ENCODE measurements around the gene NFIC. TPM values are rescaled to one million over a fixed set of nuclear protein-coding genes. Genes with fewer than 3 reads are reported as not detected.
"Not testable (repeated sequence)": the region's sequence is repeated elsewhere in the genome, so short reads cannot be mapped to it uniquely, and the experiment has no call there.

Gene NFIC
- total RNA-seq, 1 donor from 2014 or later, result 38.3 TPM

GRCh38 chr19:3342246-3342645 lies 24.1 kb upstream of the NFIC start:
- no peak for FAIRE-seq
- Mint-ChIP-seq H3K4me1 (ENCODE audit: low read depth, unreplicated experiment) (no peaks in the 10 kb centered on the region), H3K4me3 (ENCODE audit: unreplicated experiment) (peak overlapping the region; percentile 34), H3K27ac (ENCODE audit: unreplicated experiment) (peak overlapping the region; percentile 72), H3K36me3 (ENCODE audit: low read depth, unreplicated experiment) (no peaks in the 10 kb centered on the region), H3K9me3 (ENCODE audit: unreplicated experiment) (no peaks in the 10 kb centered on the region), H3K27me3 (ENCODE audit: low read depth, unreplicated experiment) (peaks cover 40% of the 10 kb centered on the region)
- Histone ChIP-seq H2AFZ (ENCODE audit: low read depth, low read length) (no peak overlapping the region), H3K9ac (ENCODE audit: low read length) (no peak overlapping the region), H3K4me1 (ENCODE audit: insufficient read depth, low read length) (peaks cover 12% of the 10 kb centered on the region), H3K9me3 (ENCODE audit: insufficient read depth, low read depth, low read length) (no peaks in the 10 kb centered on the region), H3K27ac (ENCODE audit: low read depth, low read length) (no peak overlapping the region), H3K4me2 (ENCODE audit: low read length) (no peak overlapping the region), H3K4me3 (ENCODE audit: insufficient read depth, low read depth, low read length) (no peak overlapping the region), H3K79me2 (ENCODE audit: insufficient read depth, low read length) (no peaks in the 10 kb centered on the region), H4K20me1 (ENCODE audit: insufficient read depth, low read length) (no peaks in the 10 kb centered on the region), H3K36me3 (ENCODE audit: insufficient read depth, low read length) (no peaks in the 10 kb centered on the region), H3K27me3 (ENCODE audit: insufficient read depth, low read length) (no peaks in the 10 kb centered on the region)
- no peak for DNase-seq (ENCODE audit: low read depth)
- TF ChIP-seq CTCF (IDR thresholded peaks at IDR 0.05; ENCODE audit: insufficient read depth, low read depth, low read length), result no peak
- TF ChIP-seq EZH2 (IDR thresholded peaks at IDR 0.05; ENCODE audit: insufficient read depth, low read length), result no peak

DNA sequence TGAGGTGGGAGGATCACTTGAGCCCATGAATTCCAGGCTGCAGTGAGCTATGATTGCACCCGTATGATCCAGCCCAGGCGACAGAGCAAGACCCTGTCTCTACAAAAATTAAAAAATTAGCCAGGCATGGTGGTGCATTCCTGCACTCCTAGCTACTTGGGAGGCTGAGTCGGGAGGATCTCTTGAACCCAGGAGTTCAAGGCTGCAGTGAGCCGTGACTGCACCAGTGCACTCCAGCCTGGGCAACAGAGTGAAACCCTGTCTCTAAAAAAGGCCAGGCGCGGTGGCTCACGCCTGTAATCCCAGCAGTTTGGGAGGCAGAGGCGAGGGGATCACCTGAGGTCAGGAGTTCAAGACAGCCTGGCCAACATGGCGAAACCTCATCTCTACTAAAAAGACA lies 23.4 kb upstream of the NFIC start:
- FAIRE-seq, result not testable (repeated sequence)

DNA sequence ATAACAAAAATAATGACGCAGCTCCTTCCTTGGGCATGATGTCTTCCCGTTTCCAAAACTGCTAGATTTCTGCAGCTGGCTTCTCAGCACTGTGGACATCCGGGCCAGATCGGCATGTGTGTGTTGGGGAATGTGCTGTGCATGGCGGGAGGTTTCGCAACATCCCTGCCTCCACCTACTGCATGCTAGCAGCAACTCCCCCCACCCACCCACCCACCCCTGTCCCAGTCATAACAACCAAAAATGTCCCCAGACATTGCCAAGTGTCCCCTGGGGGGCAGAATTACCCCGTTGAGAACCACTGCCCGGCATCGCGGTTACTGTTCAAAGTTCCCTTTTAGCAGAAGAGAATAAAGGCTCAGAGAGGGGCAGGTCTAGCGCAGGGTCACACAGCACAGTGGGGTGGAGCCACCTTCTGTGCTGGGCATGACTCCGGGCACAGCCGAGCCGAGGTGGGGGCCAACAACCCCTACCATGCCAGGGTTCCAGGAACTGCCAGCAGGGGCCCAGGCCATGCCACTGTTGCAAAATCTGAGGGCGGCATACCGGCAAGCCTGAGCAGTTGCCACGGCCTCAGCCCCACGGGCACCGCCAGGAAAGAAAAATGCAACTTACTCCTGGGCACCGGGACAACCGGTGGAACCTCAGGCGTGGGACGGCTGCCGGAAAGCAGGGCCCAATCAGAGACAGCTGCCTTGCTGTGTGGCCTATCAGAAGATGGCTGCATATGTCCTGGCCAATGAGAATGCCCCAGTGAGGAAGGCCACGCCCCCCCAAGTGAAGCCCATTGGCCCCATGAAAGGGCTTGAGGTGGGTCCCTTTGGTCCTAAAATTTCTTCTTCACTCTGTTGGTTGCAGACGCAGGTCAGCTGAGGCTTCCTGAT lies 22.5 kb upstream of the NFIC start:
- Histone ChIP-seq H2AFZ (ENCODE audit: low read depth, low read length) (peak overlapping the region; percentile 52), H3K9ac (ENCODE audit: low read length) (no peak overlapping the region), H3K4me2 (ENCODE audit: low read length) (peak overlapping the region; percentile 67), H3K4me1 (ENCODE audit: insufficient read depth, low read length) (peaks cover 12% of the 10 kb centered on the region), H3K27me3 (ENCODE audit: insufficient read depth, low read length) (no peaks in the 10 kb centered on the region), H3K4me3 (ENCODE audit: insufficient read depth, low read depth, low read length) (peak overlapping the region; percentile 39), H3K36me3 (ENCODE audit: insufficient read depth, low read length) (no peaks in the 10 kb centered on the region), H3K27ac (ENCODE audit: low read depth, low read length) (no peak overlapping the region), H3K9me3 (ENCODE audit: insufficient read depth, low read depth, low read length) (no peaks in the 10 kb centered on the region), H4K20me1 (ENCODE audit: insufficient read depth, low read length) (no peaks in the 10 kb centered on the region), H3K79me2 (ENCODE audit: insufficient read depth, low read length) (no peaks in the 10 kb centered on the region)
- TF ChIP-seq CTCF (IDR thresholded peaks at IDR 0.05; ENCODE audit: insufficient read depth, low read depth, low read length), result no peak
- no peak for TF ChIP-seq EZH2 (IDR thresholded peaks at IDR 0.05; ENCODE audit: insufficient read depth, low read length)
- FAIRE-seq, result peak; percentile 60
- no peak overlapping the region for H3K27ac Mint-ChIP-seq (ENCODE audit: unreplicated experiment)
- no peaks in the 10 kb centered on the region for H3K36me3 Mint-ChIP-seq (ENCODE audit: low read depth, unreplicated experiment)
- H3K4me1 Mint-ChIP-seq (ENCODE audit: low read depth, unreplicated experiment), result no peaks in the 10 kb centered on the region
- H3K4me3 Mint-ChIP-seq (ENCODE audit: unreplicated experiment), result no peak overlapping the region
- H3K9me3 Mint-ChIP-seq (ENCODE audit: unreplicated experiment), result no peaks in the 10 kb centered on the region
- peak; percentile 78 for DNase-seq (ENCODE audit: low read depth)
- peaks cover 52% of the 10 kb centered on the region for H3K27me3 Mint-ChIP-seq (ENCODE audit: low read depth, unreplicated experiment)

More for the DNA sequence above, 23.4 kb upstream of the NFIC start:
- H3K4me3 Mint-ChIP-seq (ENCODE audit: unreplicated experiment); H2AFZ ChIP-seq (ENCODE audit: low read depth, low read length); H3K27ac ChIP-seq (ENCODE audit: low read depth, low read length); H3K4me3 ChIP-seq (ENCODE audit: insufficient read depth, low read depth, low read length); H3K9me3 ChIP-seq (ENCODE audit: insufficient read depth, low read depth, low read length); H3K9ac ChIP-seq (ENCODE audit: low read length); H3K4me1 Mint-ChIP-seq (ENCODE audit: low read depth, unreplicated experiment); H3K27me3 ChIP-seq (ENCODE audit: insufficient read depth, low read length); DNase-seq (ENCODE audit: low read depth); H4K20me1 ChIP-seq (ENCODE audit: insufficient read depth, low read length); H3K27ac Mint-ChIP-seq (ENCODE audit: unreplicated experiment); H3K36me3 ChIP-seq (ENCODE audit: insufficient read depth, low read length); H3K79me2 ChIP-seq (ENCODE audit: insufficient read depth, low read length); H3K9me3 Mint-ChIP-seq (ENCODE audit: unreplicated experiment); H3K4me2 ChIP-seq (ENCODE audit: low read length); H3K36me3 Mint-ChIP-seq (ENCODE audit: low read depth, unreplicated experiment): not testable (repeated sequence)
- peaks cover 12% of the 10 kb centered on the region for H3K4me1 ChIP-seq (ENCODE audit: insufficient read depth, low read length)
- peaks cover 45% of the 10 kb centered on the region for H3K27me3 Mint-ChIP-seq (ENCODE audit: low read depth, unreplicated experiment)

All from astrocyte (in vitro differentiated cells and primary cell).